Stimulated activated naive CD8-positive, alpha-beta T cell treated with anti-CD3 and anti-CD28 coated beads, Interleukin-15, amount 100 ng/mL, for 72 hours (primary cell): Measurements from ENCODE around the gene MPC2.
"Not testable (repeated sequence)": the region's sequence is repeated elsewhere in the genome, so short reads cannot be mapped to it uniquely, and the experiment has no call there.

Experiments used
- ATAC-seq: fragments of 150-1000 bp; cut with Tn5 transposase; 2 replicates; pipeline ENCODE4 v1.10.0; 2021; ENCODE audit warnings: mild to moderate bottlenecking, moderate library complexity
- DNase-seq, 2 donors: peaks; one replicate each; pipeline ENCODE4 v3.0.0; 2021 to 2022
- H3K27ac Mint-ChIP-seq, 2 donors: one replicate each; pipeline ENCODE4 v1.8.0; 2022; ENCODE audit warnings: mild to moderate bottlenecking in 2 of 2, mixed read lengths in 2 of 2, moderate library complexity in 2 of 2
- H3K27me3 Mint-ChIP-seq: one replicate; pipeline ENCODE4 v1.8.0; 2022; ENCODE audit warnings: mixed read lengths
- H3K4me1 Mint-ChIP-seq: one replicate; pipeline ENCODE4 v1.8.0; 2022; ENCODE audit warnings: mild to moderate bottlenecking, mixed read lengths
- H3K4me3 Mint-ChIP-seq, 2 donors: one replicate each; pipeline ENCODE4 v1.8.0; 2022; ENCODE audit warnings: mild to moderate bottlenecking in 2 of 2, mixed read lengths in 2 of 2, moderate library complexity in 1 of 2
- H3K9me3 Mint-ChIP-seq, 2 donors: one replicate each; pipeline ENCODE4 v1.8.0; 2022; ENCODE audit warnings: mixed read lengths in 2 of 2

The MPC2 gene

DNA sequence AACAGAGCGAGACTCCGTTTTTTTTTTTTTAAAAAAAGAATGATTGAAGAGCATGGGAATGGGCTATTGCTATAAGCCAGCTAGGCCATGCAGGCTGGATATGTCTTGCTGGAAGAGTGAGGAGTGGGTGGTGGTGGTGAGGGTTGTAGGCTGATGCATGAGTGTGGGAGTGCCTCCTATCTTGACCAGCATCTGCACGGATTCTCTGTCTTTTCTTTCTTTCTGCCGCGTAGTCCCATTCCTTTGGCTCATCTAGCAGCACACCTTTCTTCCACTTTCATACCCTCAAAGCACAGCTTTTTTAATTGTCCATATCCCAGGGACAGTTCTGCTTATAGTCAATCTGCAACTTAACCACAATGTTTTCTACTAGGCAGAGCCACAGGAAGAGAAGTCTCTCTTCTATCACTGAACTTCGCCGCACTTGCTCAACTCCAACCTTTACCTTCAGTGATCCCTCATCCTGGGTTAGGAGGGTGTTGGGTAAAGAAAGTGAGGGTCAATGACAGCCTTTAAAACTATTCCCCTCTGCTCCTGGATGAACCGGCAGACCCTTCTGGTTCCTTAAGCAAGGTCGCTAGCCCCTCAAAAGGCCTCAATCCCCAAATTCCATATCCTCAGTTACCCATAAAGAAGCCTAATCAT is 38.2 kb downstream of the MPC2 start:
- Mint-ChIP-seq H3K27ac (no peak overlapping the region), H3K9me3 (no peaks in the 10 kb centered on the region), H3K4me1 (no peaks in the 10 kb centered on the region), H3K27me3 (no peaks in the 10 kb centered on the region), H3K4me3 (no peak overlapping the region)
- no peak for ATAC-seq
- no peak for DNase-seq

DNA sequence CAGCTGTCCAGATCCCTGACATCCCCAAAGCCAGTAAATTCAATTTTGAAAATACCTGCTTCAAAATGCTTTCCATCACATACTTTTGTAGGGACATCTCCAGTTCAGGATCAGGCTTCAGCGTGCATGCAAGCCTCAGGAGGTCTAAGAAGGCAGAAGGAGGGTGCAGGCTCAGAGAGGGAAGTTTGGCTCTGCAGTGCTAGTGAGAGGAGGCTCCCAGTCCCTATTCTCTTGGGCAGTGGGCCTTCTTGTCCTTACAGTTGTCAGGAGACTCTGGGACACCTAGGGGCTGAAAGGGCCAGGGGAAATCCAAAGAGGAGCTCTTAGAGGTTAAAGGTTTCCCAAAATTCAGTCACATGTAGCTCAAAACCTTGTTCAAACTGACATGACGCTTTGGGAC is 43.1 kb downstream of the MPC2 start:
- Mint-ChIP-seq H3K4me1 (no peaks in the 10 kb centered on the region), H3K27ac (no peak overlapping the region), H3K27me3 (no peaks in the 10 kb centered on the region), H3K9me3 (no peaks in the 10 kb centered on the region), H3K4me3 (no peak overlapping the region)
- no peak for ATAC-seq
- no peak for DNase-seq

DNA sequence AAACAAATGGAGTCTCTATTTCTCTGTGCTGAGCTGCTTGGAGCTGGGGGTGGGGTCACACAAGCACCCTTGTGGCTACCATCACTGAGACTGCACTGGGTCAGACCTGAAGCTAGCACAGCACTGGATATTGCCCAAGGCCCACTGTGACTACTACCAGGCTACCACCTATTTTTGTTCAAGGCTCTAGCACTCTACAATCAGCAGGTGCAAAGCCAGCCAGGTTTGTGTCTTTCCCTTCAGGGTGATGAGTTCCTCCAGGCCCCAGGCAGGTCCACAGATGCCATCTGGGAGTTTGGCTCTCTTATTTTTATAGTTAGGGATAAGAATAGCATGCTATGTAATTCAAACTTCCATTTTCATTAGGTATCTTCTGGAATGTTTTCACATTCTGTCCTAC is 46.5 kb downstream of the MPC2 start:
- Mint-ChIP-seq H3K27ac (no peak overlapping the region), H3K4me3 (no peak overlapping the region), H3K27me3 (no peaks in the 10 kb centered on the region), H3K4me1 (no peaks in the 10 kb centered on the region), H3K9me3 (peaks cover 0 to 5% of the 10 kb centered on the region in 2 donors)
- ATAC-seq, result no peak
- no peak for DNase-seq

DNA sequence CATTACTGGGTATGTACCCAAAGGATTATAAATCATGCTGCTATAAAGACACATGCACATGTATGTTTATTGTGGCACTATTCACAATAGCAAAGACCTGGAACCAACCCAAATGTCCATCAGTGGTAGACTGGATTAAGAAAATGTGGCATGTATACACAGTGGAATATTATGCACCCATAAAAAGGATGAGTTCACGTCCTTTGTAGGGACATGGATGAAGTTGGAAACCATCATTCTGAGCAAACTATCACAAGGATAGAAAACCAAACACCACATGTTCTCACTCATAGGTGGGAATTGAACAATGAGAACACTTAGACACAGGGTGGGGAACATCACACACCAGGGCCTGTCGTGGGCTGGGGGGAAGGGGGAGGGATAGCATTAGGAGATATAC is 49.7 kb downstream of the MPC2 start:
- not testable (repeated sequence) for ATAC-seq

DNA sequence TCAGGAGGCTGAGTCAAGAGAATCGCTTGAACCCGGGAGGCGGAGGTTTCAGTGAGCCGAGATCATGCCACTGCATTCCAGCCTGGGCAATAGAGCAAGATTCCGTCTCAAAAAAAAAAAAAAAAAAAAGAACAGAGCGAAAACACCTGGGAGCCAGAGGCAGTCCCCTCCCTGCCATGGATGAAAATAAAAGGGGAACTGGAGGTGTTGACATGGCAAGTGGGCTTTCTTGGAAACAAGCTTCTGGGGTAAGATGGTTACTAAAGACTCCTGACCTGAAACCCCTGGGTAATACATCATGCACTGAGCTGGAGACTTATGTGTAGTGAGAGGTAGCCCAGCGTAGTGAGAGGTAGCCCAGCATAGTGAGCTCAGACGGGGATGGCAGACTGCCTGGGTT is 54.5 kb downstream of the MPC2 start:
- ATAC-seq (no peak), DNase-seq (no peak)
- H3K4me3 Mint-ChIP-seq, result no peak overlapping the region
- H3K27me3 Mint-ChIP-seq, result no peaks in the 10 kb centered on the region
- H3K4me1 Mint-ChIP-seq, result no peaks in the 10 kb centered on the region
- H3K27ac Mint-ChIP-seq, result no peak overlapping the region
- H3K9me3 Mint-ChIP-seq, result peaks cover 0 to 5% of the 10 kb centered on the region in 2 donors

More for the DNA sequence above, 49.7 kb downstream of the MPC2 start:
- DNase-seq, H3K9me3 Mint-ChIP-seq, H3K4me3 Mint-ChIP-seq, H3K4me1 Mint-ChIP-seq, H3K27ac Mint-ChIP-seq, H3K27me3 Mint-ChIP-seq: not testable (repeated sequence)

- H3K4me3 Mint-ChIP-seq, result no peak overlapping the region
- H3K9me3 Mint-ChIP-seq, result peaks cover 0 to 5% of the 10 kb centered on the region in 2 donors
- ATAC-seq (no peak), DNase-seq (no peak)
- no peak overlapping the region for H3K27ac Mint-ChIP-seq
- H3K4me1 Mint-ChIP-seq, result no peaks in the 10 kb centered on the region
- no peaks in the 10 kb centered on the region for H3K27me3 Mint-ChIP-seq
Measured at GRCh38 chr1:167881786-167882185, 55.1 kb downstream of the MPC2 start.

DNA sequence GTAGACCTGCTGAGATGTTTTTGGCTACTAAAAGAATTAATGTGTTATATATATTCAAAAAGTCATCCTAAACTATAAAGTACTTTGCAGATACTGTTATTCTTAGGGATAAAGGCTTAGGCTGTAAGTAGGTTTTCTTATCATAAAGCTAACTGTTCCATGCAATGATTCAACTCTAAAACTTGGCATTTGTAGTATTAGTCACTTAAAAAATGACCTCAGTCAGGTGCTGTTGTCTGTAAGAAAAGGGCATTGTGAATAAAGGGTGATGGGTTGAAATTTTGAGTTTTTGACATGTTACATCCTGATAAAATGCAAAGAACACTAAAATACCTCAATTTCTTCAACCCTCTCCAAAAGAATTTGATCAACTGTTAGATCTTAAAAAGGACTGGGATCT is 55.8 kb downstream of the MPC2 start:
- Mint-ChIP-seq H3K27me3 (no peaks in the 10 kb centered on the region), H3K27ac (no peak overlapping the region), H3K4me1 (no peaks in the 10 kb centered on the region), H3K9me3 (no peaks in the 10 kb centered on the region), H3K4me3 (no peak overlapping the region)
- no peak for DNase-seq
- ATAC-seq, result no peak

DNA sequence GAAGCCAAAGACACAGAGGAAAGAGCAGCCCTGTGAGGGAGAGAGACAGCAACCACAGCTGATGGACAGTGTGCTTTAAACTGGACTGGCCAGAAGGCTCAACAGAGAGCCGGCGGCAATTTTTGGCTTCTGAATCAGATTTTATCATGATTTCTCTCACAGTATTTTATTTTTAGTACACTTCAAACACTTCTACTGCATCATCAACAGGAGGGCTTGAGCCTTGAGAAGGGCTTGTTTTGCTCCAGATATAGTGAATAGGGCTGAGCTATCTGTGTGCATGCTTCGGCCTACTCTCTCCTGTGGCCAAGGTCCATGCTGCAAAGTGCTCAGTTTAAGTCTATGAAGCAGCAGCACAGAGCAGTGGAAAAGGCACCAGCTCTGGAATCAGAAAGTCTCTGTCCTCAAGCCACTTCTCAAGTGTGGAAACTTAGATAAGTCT is 56.3 kb downstream of the MPC2 start:
- no peaks in the 10 kb centered on the region for H3K9me3 Mint-ChIP-seq
- no peaks in the 10 kb centered on the region for H3K27me3 Mint-ChIP-seq
- no peak overlapping the region for H3K27ac Mint-ChIP-seq
- ATAC-seq (no peak), DNase-seq (no peak)
- H3K4me3 Mint-ChIP-seq, result no peak overlapping the region
- H3K4me1 Mint-ChIP-seq, result no peaks in the 10 kb centered on the region

- no peaks in the 10 kb centered on the region for H3K27me3 Mint-ChIP-seq
- ATAC-seq (no peak), DNase-seq (no peak)
- H3K9me3 Mint-ChIP-seq, result no peaks in the 10 kb centered on the region
- H3K4me3 Mint-ChIP-seq, result no peak overlapping the region
- H3K27ac Mint-ChIP-seq, result no peak overlapping the region
- H3K4me1 Mint-ChIP-seq, result no peaks in the 10 kb centered on the region
Measured at GRCh38 chr1:167879508-167879907, 57.4 kb downstream of the MPC2 start.

- no peaks in the 10 kb centered on the region for H3K27me3 Mint-ChIP-seq
- H3K4me1 Mint-ChIP-seq, result no peaks in the 10 kb centered on the region
- no peaks in the 10 kb centered on the region for H3K9me3 Mint-ChIP-seq
- no peak overlapping the region for H3K4me3 Mint-ChIP-seq
- ATAC-seq (no peak), DNase-seq (no peak)
- H3K27ac Mint-ChIP-seq, result no peak overlapping the region
Measured at GRCh38 chr1:167878372-167879160, 58.3 kb downstream of the MPC2 start.

- Mint-ChIP-seq H3K9me3 (no peaks in the 10 kb centered on the region), H3K27me3 (no peaks in the 10 kb centered on the region), H3K4me3 (no peak overlapping the region), H3K4me1 (no peaks in the 10 kb centered on the region), H3K27ac (no peak overlapping the region)
- ATAC-seq (no peak), DNase-seq (no peak)
Measured at GRCh38 chr1:167876597-167877175, 60.2 kb downstream of the MPC2 start.

- H3K9me3 Mint-ChIP-seq, result no peaks in the 10 kb centered on the region
- H3K27me3 Mint-ChIP-seq, result no peaks in the 10 kb centered on the region
- no peak for DNase-seq
- no peak overlapping the region for H3K4me3 Mint-ChIP-seq
- H3K4me1 Mint-ChIP-seq, result no peaks in the 10 kb centered on the region
- no peak overlapping the region for H3K27ac Mint-ChIP-seq
- ATAC-seq, result no peak
Measured at GRCh38 chr1:167871331-167871730, 65.5 kb downstream of the MPC2 start.

GRCh38 chr1:167869157-167870001 is 67.5 kb downstream of the MPC2 start:
- not testable (repeated sequence) for ATAC-seq, H3K9me3 Mint-ChIP-seq, H3K4me3 Mint-ChIP-seq, H3K4me1 Mint-ChIP-seq, H3K27me3 Mint-ChIP-seq, DNase-seq, H3K27ac Mint-ChIP-seq

- H3K9me3 Mint-ChIP-seq, H3K4me1 Mint-ChIP-seq, H3K27ac Mint-ChIP-seq, H3K27me3 Mint-ChIP-seq, DNase-seq, H3K4me3 Mint-ChIP-seq, ATAC-seq: not testable (repeated sequence)
Measured at GRCh38 chr1:167866739-167867414, 70.0 kb downstream of the MPC2 start.
